Measurements from ENCODE around the gene CHRNB1. TPM values are rescaled to one million over a fixed set of nuclear protein-coding genes. Genes with fewer than 3 reads are reported as not detected.
"Not testable (repeated sequence)": the region's sequence is repeated elsewhere in the genome, so short reads cannot be mapped to it uniquely, and the experiment has no call there.

The CHRNB1 gene
- total RNA-seq, 1 experiment from 2014 or later, result 36.9 TPM

GRCh38 chr17:7478276-7479212 lies 33.7 kb downstream of the CHRNB1 start:
- DNase-seq, result peak in 1 of 2 experiments; percentile 34
- Histone ChIP-seq H3K27me3 (no peaks in the 10 kb centered on the region), H3K27ac (peak overlapping the region; percentile 29; the same call in 1 of the 2 replicates), H3K9me3 (replicated peaks) (no peaks in the 10 kb centered on the region), H3K36me3 (no peaks in the 10 kb centered on the region), H3K4me3 (peak overlapping the region; percentile 84), H3K4me1 (no peaks in the 10 kb centered on the region; the same call in 1 of the 2 replicates)

GRCh38 chr17:7479213-7480088 lies 34.6 kb downstream of the CHRNB1 start, which contains the start of gene ZBTB4:
ZBTB4 (minus strand) TSS chr17:7479631; CDS start chr17:7466801, 12,830 bp downstream.
- Histone ChIP-seq H3K36me3 (no peaks in the 10 kb centered on the region), H3K27me3 (no peaks in the 10 kb centered on the region), H3K9me3 (replicated peaks) (no peaks in the 10 kb centered on the region), H3K27ac (peak within 1 kb of the TSS; percentile 29; the same call in 1 of the 2 replicates), H3K4me3 (peak within 1 kb of the TSS; percentile 84), H3K4me1 (no peaks in the 10 kb centered on the region; the same call in 1 of the 2 replicates)
- peak; percentile 23 to 39 for DNase-seq

GRCh38 chr17:7480089-7480384 lies 35.2 kb downstream of the CHRNB1 start:
- peak overlapping the region; percentile 84 for H3K4me3 ChIP-seq
- H3K9me3 ChIP-seq (replicated peaks), result no peaks in the 10 kb centered on the region
- no peaks in the 10 kb centered on the region for H3K27me3 ChIP-seq
- no peaks in the 10 kb centered on the region for H3K36me3 ChIP-seq
- DNase-seq, result no peak
- peak overlapping the region; percentile 20; the same call in 1 of the 2 replicates for H3K27ac ChIP-seq
- no peaks in the 10 kb centered on the region; the same call in 1 of the 2 replicates for H3K4me1 ChIP-seq

- Histone ChIP-seq H3K27ac (0 out of 2 replicates have a peak within 1 kb of the TSS, but pooled peaks have one; percentile 20), H3K4me3 (peak within 1 kb of the TSS; percentile 84)
- not testable (repeated sequence) for DNase-seq; H3K9me3 ChIP-seq (replicated peaks); H3K27me3 ChIP-seq; H3K36me3 ChIP-seq; H3K4me1 ChIP-seq
Measured at GRCh38 chr17:7481275-7481674, 36.4 kb downstream of the CHRNB1 start, which contains the start of gene SLC35G6. SLC35G6 (plus strand) TSS chr17:7481446; CDS start chr17:7481517, 71 bp downstream.

- not testable (repeated sequence) for H3K27ac ChIP-seq; H3K27me3 ChIP-seq; H3K9me3 ChIP-seq (replicated peaks); H3K4me1 ChIP-seq; H3K36me3 ChIP-seq; H3K4me3 ChIP-seq; DNase-seq
Measured at GRCh38 chr17:7481842-7482741, 37.2 kb downstream of the CHRNB1 start.

- not testable (repeated sequence) for H3K9me3 ChIP-seq (replicated peaks); H3K4me1 ChIP-seq; H3K27me3 ChIP-seq; H3K36me3 ChIP-seq
- peak in 1 of 2 experiments; percentile 5 for DNase-seq
- Histone ChIP-seq H3K4me3 (peak overlapping the region; percentile 65), H3K27ac (peak overlapping the region; percentile 98)
Measured at GRCh38 chr17:7482742-7483088, 37.9 kb downstream of the CHRNB1 start.

- Histone ChIP-seq H3K4me3 (peak overlapping the region; percentile 65), H3K36me3 (no peaks in the 10 kb centered on the region), H3K27me3 (no peaks in the 10 kb centered on the region), H3K4me1 (no peaks in the 10 kb centered on the region; the same call in 1 of the 2 replicates), H3K27ac (peak overlapping the region; percentile 98), H3K9me3 (replicated peaks) (no peaks in the 10 kb centered on the region)
- DNase-seq, result peak; percentile 91 to 93
Measured at GRCh38 chr17:7483255-7484066, 38.6 kb downstream of the CHRNB1 start.

GRCh38 chr17:7484067-7484918 lies 39.4 kb downstream of the CHRNB1 start, which contains the start of gene POLR2A:
POLR2A (plus strand) TSS chr17:7484366.
- DNase-seq, result peak; percentile 90 to 93
- Histone ChIP-seq H3K9me3 (replicated peaks) (no peaks in the 10 kb centered on the region), H3K36me3 (peaks cover 5% of the 10 kb centered on the region; the same call in 1 of the 2 replicates), H3K4me1 (no peaks in the 10 kb centered on the region), H3K27me3 (no peaks in the 10 kb centered on the region), H3K27ac (peak within 1 kb of the TSS; percentile 98), H3K4me3 (peak within 1 kb of the TSS; percentile 65)

- no peak for DNase-seq
- Histone ChIP-seq H3K4me1 (no peaks in the 10 kb centered on the region), H3K27ac (peak overlapping the region; percentile 98), H3K4me3 (peak overlapping the region; percentile 65), H3K9me3 (replicated peaks) (no peaks in the 10 kb centered on the region), H3K36me3 (peaks cover 5% of the 10 kb centered on the region; the same call in 1 of the 2 replicates), H3K27me3 (no peaks in the 10 kb centered on the region)
Measured at GRCh38 chr17:7484919-7485377, 40.1 kb downstream of the CHRNB1 start.

- Histone ChIP-seq H3K27ac (no peak overlapping the region), H3K4me3 (peak overlapping the region; percentile 65; the same call in 1 of the 2 replicates)
- no peak for DNase-seq
Measured at GRCh38 chr17:7486181-7486580, 41.3 kb downstream of the CHRNB1 start.

GRCh38 chr17:7490144-7490543 lies 45.3 kb downstream of the CHRNB1 start:
- Histone ChIP-seq H3K9me3 (replicated peaks) (no peaks in the 10 kb centered on the region), H3K4me1 (no peaks in the 10 kb centered on the region), H3K27ac (no peak overlapping the region), H3K27me3 (no peaks in the 10 kb centered on the region), H3K36me3 (peaks cover 5% of the 10 kb centered on the region), H3K4me3 (no peak overlapping the region)
- DNase-seq, result no peak

More at GRCh38 chr17:7486181-7486580, 41.3 kb downstream of the CHRNB1 start:
- Histone ChIP-seq H3K36me3 (peaks cover 5% of the 10 kb centered on the region; the same call in 1 of the 2 replicates), H3K4me1 (no peaks in the 10 kb centered on the region), H3K9me3 (replicated peaks) (no peaks in the 10 kb centered on the region), H3K27me3 (no peaks in the 10 kb centered on the region)

- H3K9me3 ChIP-seq (replicated peaks), result no peaks in the 10 kb centered on the region
- H3K36me3 ChIP-seq, result peaks cover 16% of the 10 kb centered on the region
- H3K27ac ChIP-seq, result no peak overlapping the region
- no peaks in the 10 kb centered on the region for H3K27me3 ChIP-seq
- no peak for DNase-seq
- no peaks in the 10 kb centered on the region for H3K4me1 ChIP-seq
- H3K4me3 ChIP-seq, result no peak overlapping the region
Measured at GRCh38 chr17:7491583-7491982, 46.7 kb downstream of the CHRNB1 start.
